Body of pancreas (tissue), 4 donors: ENCODE measurements around the gene CASP9. TPM values are rescaled to one million over a fixed set of nuclear protein-coding genes. Genes with fewer than 3 reads are reported as not detected.

ENCODE experiments used
- ATAC-seq: fragments of 150-250 bp; one replicate; pipeline ENCODE4 v1.9.1; 2016
- DNase-seq, 4 donors: peaks; one replicate each; pipeline ENCODE4 v3.0.0-alpha.2; 2019
- H3K27ac ChIP-seq, 4 donors: fragments of 200-600 bp; sonication (generic); 1 replicate in 3 of 4; 2 replicates in 1 of 4; pipeline versions ENCODE4 v1.5.1 to v1.6.1; 2016 to 2019; ENCODE audit warnings: mild to moderate bottlenecking in 1 of 4, mixed read lengths in 1 of 4, moderate library complexity in 1 of 4
- H3K27me3 ChIP-seq, 2 donors: fragments of 200-600 bp; sonication (generic); one replicate each; pipeline ENCODE4 v1.6.0; 2016; ENCODE audit warnings: mild to moderate bottlenecking in 1 of 2
- H3K36me3 ChIP-seq, 2 donors: fragments of 200-600 bp; sonication (generic); replicated peaks in 1 of 2; 2 replicates each; pipeline ENCODE4 v1.5.1; 2016; ENCODE audit warnings: low read depth in 2 of 2; ENCODE audit not compliant: insufficient read depth in 1 of 2
- H3K4me1 ChIP-seq: fragments of 200-600 bp; sonication (generic); one replicate; pipeline ENCODE4 v1.6.0; 2016
- H3K4me3 ChIP-seq, 2 donors: fragments of 200-600 bp; sonication (generic); 1 replicate in 1 of 2; 2 replicates in 1 of 2; pipeline ENCODE4 v1.5.1; 2016 to 2019
- H3K9me3 ChIP-seq, 3 donors: fragments of 200-600 bp; sonication (generic); 1 replicate in 2 of 3; 2 replicates in 1 of 3; pipeline ENCODE4 v1.5.1; 2016
- CTCF ChIP-seq, 7 experiments: fragments of 450-650 bp in 4 of 7; fragments of 200-600 bp in 3 of 7; sonication (generic) in 3 of 7; IDR thresholded peaks; one replicate each; pipeline ENCODE4 v1.5.1; 2016 to 2019; ENCODE audit warnings: antibody characterized with exemption in 7 of 7
- POLR2A ChIP-seq, 3 donors: fragments of 450-650 bp; IDR thresholded peaks; one replicate each; pipeline ENCODE4 v1.6.1; 2016; ENCODE audit warnings: antibody characterized with exemption in 3 of 3, mild to moderate bottlenecking in 2 of 3
- WGBS, 2 donors: methylation state at CpG; one replicate each; pipeline ENCODE4 v1.1.5; 2017; 5-methylcytosine and 5-hydroxymethylcytosine counted together
- intact Hi-C: fragments of 100-400 bp; cut with DNase I; formaldehyde crosslinking; loops from one replicate; pipeline ENCODE4 v1.15.1; 2023
- total RNA-seq, 2 donors: library from RNA; depleted of rRNA; stranded (reverse); fragments of >200 nt; gene quantifications; one replicate each; pipeline ENCODE4 v1.1.0, GENCODE V29; 2016

The CASP9 gene
- total RNA-seq, 2 donors from 2014 or later = 12.9 to 21.5 TPM

DNA sequence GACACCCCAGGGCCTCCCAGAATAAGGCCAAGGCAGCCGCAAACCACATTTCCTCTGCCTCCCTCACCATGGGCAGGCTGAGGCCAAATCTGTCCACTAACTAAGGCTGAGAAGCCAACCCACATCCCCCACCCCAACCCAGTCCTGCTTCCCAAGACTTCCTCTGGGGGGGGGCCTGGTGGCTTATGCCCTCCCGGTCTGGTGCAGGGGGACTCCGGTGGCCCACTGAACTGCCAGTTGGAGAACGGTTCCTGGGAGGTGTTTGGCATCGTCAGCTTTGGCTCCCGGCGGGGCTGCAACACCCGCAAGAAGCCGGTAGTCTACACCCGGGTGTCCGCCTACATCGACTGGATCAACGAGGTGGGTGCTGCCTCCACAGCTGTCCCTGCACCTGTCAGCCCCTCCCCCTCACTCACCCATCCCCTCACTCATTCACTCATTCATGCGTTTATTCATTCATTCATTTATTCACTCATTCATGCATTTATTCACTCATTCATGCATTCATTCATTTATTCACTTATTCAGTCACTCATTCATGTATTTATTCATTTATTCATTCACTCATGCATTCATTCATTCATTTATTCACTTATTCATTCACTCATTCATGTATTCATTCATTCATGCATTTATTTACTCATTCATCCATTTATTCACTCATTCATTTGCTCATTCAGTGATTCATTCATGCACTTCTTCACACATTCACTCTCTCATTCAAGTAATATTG lies 78.5 kb downstream of the CASP9 start:
- ATAC-seq (peak; percentile 11), DNase-seq (peak; percentile 50 to 75 (median 70))
- no peaks in the 10 kb centered on the region for H3K27me3 ChIP-seq
- peaks cover 0 to 7% of the 10 kb centered on the region in 2 donors for H3K36me3 ChIP-seq
- H3K9me3 ChIP-seq = no peaks in the 10 kb centered on the region
- 17 to 48% methylated on average over 7 to 14 of the region's 14 CpGs for WGBS, 2 donors
- H3K4me1 ChIP-seq = peaks cover 33% of the 10 kb centered on the region
- intact Hi-C loops = no loop called here
- H3K4me3 ChIP-seq = no peak overlapping the region
- H3K27ac ChIP-seq = peak overlapping the region in 3 of 4 donors; percentile 44 to 86 (median 57)
- TF ChIP-seq POLR2A (IDR thresholded peaks at IDR 0.05) = peak in 2 of 3 donors; percentile 48 to 51
- no peak for TF ChIP-seq CTCF (IDR thresholded peaks at IDR 0.05)

DNA sequence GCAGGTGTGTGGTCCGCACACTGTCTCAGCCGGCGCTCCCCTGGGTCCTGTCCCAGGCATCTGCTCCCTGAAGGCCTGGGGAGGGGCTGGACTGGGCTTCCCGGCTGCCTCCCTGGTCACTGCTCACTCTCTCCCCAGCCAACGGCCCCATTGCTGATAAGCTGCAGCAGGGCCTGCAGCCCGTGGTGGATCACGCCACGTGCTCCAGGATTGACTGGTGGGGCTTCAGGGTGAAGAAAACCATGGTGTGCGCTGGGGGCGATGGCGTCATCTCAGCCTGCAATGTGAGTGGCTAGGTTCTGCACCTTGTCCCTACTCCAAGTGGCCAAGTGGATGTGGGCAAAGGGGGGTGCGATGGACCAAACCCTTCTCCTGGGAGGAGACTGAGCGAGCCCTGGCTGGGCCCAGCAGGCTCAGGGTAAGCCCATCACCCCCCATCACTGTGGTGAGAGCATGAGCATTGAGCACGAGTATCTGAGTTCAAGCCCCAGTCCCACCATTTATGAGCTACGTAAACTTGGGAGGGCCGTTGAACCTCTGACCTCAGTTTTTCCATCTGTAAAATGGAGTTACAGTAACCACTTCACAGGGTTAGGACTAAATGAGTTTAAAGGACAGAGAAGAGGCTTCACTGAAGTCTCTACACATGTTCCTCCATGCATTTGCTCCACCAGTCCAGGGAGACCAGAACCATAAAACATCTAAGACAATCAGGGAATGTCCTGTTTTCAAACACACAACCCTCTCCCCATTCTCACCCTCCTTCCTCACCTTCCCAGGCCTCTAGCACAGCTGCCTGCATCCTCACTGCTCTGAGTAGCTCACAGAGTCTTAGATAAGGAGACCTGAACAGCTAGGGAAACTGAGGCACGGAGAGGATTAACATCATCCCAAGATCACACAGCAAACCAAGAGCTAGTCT lies 79.3 kb downstream of the CASP9 start:
- intact Hi-C loops = no loop called here
- Histone ChIP-seq H3K27me3 (no peaks in the 10 kb centered on the region), H3K4me1 (peaks cover 33% of the 10 kb centered on the region), H3K9me3 (no peaks in the 10 kb centered on the region), H3K27ac (peak overlapping the region; percentile 34 to 90 (median 72)), H3K4me3 (no peak overlapping the region), H3K36me3 (peaks cover 0 to 7% of the 10 kb centered on the region in 2 donors)
- DNase-seq = peak; percentile 74 to 78 (median 76)
- 40 to 45% methylated on average over 10 to 17 of the region's 17 CpGs for WGBS, 2 donors
- peak; percentile 41 for ATAC-seq
- TF ChIP-seq CTCF (IDR thresholded peaks at IDR 0.05) (no peak), POLR2A (IDR thresholded peaks at IDR 0.05) (peak in 2 of 3 donors; percentile 49 to 50)

- Histone ChIP-seq H3K27ac (peak overlapping the region; percentile 47 to 90 (median 72)), H3K27me3 (no peaks in the 10 kb centered on the region), H3K9me3 (no peaks in the 10 kb centered on the region), H3K4me1 (peaks cover 34% of the 10 kb centered on the region), H3K4me3 (no peak overlapping the region), H3K36me3 (peaks cover 0 to 7% of the 10 kb centered on the region in 2 donors)
- ATAC-seq (no peak), DNase-seq (peak in 1 of 4 donors; percentile 52)
- WGBS, 2 donors = 48 to 61% methylated on average over 5 of the region's 5 CpGs
- intact Hi-C loops = no loop called here
- TF ChIP-seq CTCF (IDR thresholded peaks at IDR 0.05) (no peak), POLR2A (IDR thresholded peaks at IDR 0.05) (no peak)
Measured at GRCh38 chr1:15443281-15443680, 80.7 kb downstream of the CASP9 start.

- H3K9me3 ChIP-seq = no peaks in the 10 kb centered on the region
- ATAC-seq = no peak
- WGBS, 2 donors = 43 to 48% methylated on average over 5 of the region's 5 CpGs
- intact Hi-C loops = no loop called here
- H3K36me3 ChIP-seq = peaks cover 0 to 7% of the 10 kb centered on the region in 2 donors
- no peak overlapping the region for H3K4me3 ChIP-seq
- DNase-seq = no peak
- peaks cover 40% of the 10 kb centered on the region for H3K4me1 ChIP-seq
- peak overlapping the region; percentile 47 to 90 (median 72) for H3K27ac ChIP-seq
- no peaks in the 10 kb centered on the region for H3K27me3 ChIP-seq
- no peak for TF ChIP-seq CTCF (IDR thresholded peaks at IDR 0.05)
- no peak for TF ChIP-seq POLR2A (IDR thresholded peaks at IDR 0.05)
Measured at GRCh38 chr1:15442759-15443158, 81.3 kb downstream of the CASP9 start.
